HFF-Myc (cell line): ENCODE measurements around the gene C1QL1.

ENCODE experiments used
- DNase-seq: peaks from one replicate; pipeline ENCODE4 v3.0.0-alpha.2; 2011; ENCODE audit warnings: low read depth; ENCODE audit errors: extremely low read depth
- H3K4me3 ChIP-seq: replicated peaks from 2 replicates; pipeline ENCODE4 v1.5.1; 2011; ENCODE audit warnings: low read depth, mild to moderate bottlenecking, control low read depth, low read length
- CTCF ChIP-seq: IDR thresholded peaks from 2 replicates; pipeline ENCODE4 v1.5.1; 2012; ENCODE audit warnings: mild to moderate bottlenecking, low read depth, low read length, control low read depth; ENCODE audit errors: missing control alignments

The C1QL1 gene

GRCh38 chr17:44932096-44932786 lies 35.9 kb downstream of the C1QL1 start:
- no peak for DNase-seq
- no peak for TF ChIP-seq CTCF

GRCh38 chr17:44931376-44931775 lies 36.7 kb downstream of the C1QL1 start:
- TF ChIP-seq CTCF, result no peak
- DNase-seq, result no peak
- H3K4me3 ChIP-seq, result no peak overlapping the region

More at GRCh38 chr17:44932096-44932786, 35.9 kb downstream of the C1QL1 start:
- no peak overlapping the region for H3K4me3 ChIP-seq

GRCh38 chr17:44930667-44931066 lies 37.4 kb downstream of the C1QL1 start:
- no peak for TF ChIP-seq CTCF
- no peak overlapping the region for H3K4me3 ChIP-seq
- no peak for DNase-seq

GRCh38 chr17:44928950-44929720 lies 39.0 kb downstream of the C1QL1 start:
- DNase-seq, result no peak
- no peak for TF ChIP-seq CTCF
- H3K4me3 ChIP-seq, result no peak overlapping the region

- no peak for TF ChIP-seq CTCF
- H3K4me3 ChIP-seq, result no peak overlapping the region
- DNase-seq, result no peak
Observed at GRCh38 chr17:44928136-44928535, 40.0 kb downstream of the C1QL1 start.

DNA sequence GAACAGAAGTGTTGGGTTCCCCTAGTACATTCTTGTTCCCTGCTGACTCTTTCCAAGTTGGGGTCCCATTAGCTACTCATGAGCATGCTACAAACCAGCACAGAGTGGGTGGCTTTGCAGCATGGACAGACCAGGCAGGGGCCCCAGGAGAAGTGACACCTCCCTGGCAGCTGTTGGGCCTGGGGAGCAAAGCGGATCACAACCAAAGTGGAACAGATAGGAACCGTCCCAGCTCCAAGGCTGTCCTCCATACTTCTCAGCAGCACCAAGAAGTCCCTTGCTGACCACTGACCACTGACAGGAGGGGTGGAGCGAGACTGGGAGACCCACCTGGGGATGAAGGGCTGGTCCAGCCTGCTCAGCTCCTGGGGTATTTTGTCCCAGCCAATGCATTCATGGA lies 40.4 kb downstream of the C1QL1 start:
- TF ChIP-seq CTCF, result no peak
- no peak overlapping the region for H3K4me3 ChIP-seq
- no peak for DNase-seq
